Esophagus muscularis mucosa (tissue), 4 donors: ENCODE measurements around the gene FA2H. TPM values are rescaled to one million over a fixed set of nuclear protein-coding genes. Genes with fewer than 3 reads are reported as not detected.
A peak's percentile ranks its signal among the peaks of the same experiment; 100 is the strongest.

Experiments
- DNase-seq: peaks from one replicate; pipeline ENCODE4 v3.0.0-alpha.2; 2017; ENCODE audit errors: extremely low spot score
- H3K27ac ChIP-seq, 4 donors: fragments of 200-600 bp; sonication (generic); replicated peaks in 1 of 4; 1 replicate in 3 of 4; 2 replicates in 1 of 4; pipeline ENCODE4 v1.5.1; 2016 to 2019; ENCODE audit warnings: mild to moderate bottlenecking in 1 of 4
- H3K27me3 ChIP-seq, 4 donors: fragments of 200-600 bp; sonication (generic); one replicate each; pipeline versions ENCODE4 v1.5.1 to v1.6.0; 2016 to 2019
- H3K36me3 ChIP-seq, 4 donors: fragments of 200-600 bp; sonication (generic); one replicate each; pipeline ENCODE4 v1.5.1; 2016 to 2019
- H3K4me1 ChIP-seq, 4 donors: fragments of 200-600 bp; sonication (generic); one replicate each; pipeline ENCODE4 v1.5.1; 2016 to 2019
- H3K4me3 ChIP-seq, 4 donors: fragments of 200-600 bp; sonication (generic); 1 replicate in 2 of 4; 2 replicates in 2 of 4; pipeline ENCODE4 v1.5.1; 2016 to 2019; ENCODE audit warnings: mild to moderate bottlenecking in 4 of 4, moderate library complexity in 1 of 4
- H3K9me3 ChIP-seq, 4 donors: fragments of 200-600 bp; sonication (generic); 1 replicate in 3 of 4; 2 replicates in 1 of 4; pipeline ENCODE4 v1.5.1; 2016 to 2019
- CTCF ChIP-seq, 3 experiments: fragments of 200-600 bp in 2 of 3; fragments of 450-650 bp in 1 of 3; sonication (generic) in 2 of 3; IDR thresholded peaks; one replicate each; pipeline ENCODE4 v1.5.1; 2017 to 2019; ENCODE audit warnings: antibody characterized with exemption in 3 of 3, mild to moderate bottlenecking in 2 of 3, moderate library complexity in 1 of 3
- EP300 ChIP-seq: sonication (generic); formaldehyde crosslinking; IDR thresholded peaks from one replicate; pipeline ENCODE4 v1.6.1; 2017; ENCODE audit warnings: antibody characterized with exemption
- POLR2A ChIP-seq: fragments of 450-650 bp; IDR thresholded peaks from one replicate; pipeline ENCODE4 v1.6.1; 2017; ENCODE audit warnings: antibody characterized with exemption, moderate library complexity, mild to moderate bottlenecking, low read depth
- POLR2AphosphoS5 ChIP-seq, 2 donors: sonication (generic); formaldehyde crosslinking; IDR thresholded peaks; one replicate each; pipeline ENCODE4 v1.6.1; 2017; ENCODE audit warnings: antibody characterized with exemption in 2 of 2
- WGBS: methylation state at CpG from one replicate; pipeline ENCODE4 v1.1.5; 2018; 5-methylcytosine and 5-hydroxymethylcytosine counted together
- intact Hi-C: fragments of 100-400 bp; cut with DNase I; formaldehyde crosslinking; loops from one replicate; pipeline ENCODE4 v1.15.1; 2023
- total RNA-seq, 4 donors: library from RNA; depleted of rRNA; stranded (reverse); fragments of >200 nt; gene quantifications; one replicate each; pipeline versions ENCODE4 v1.1.0 to v1.2.1, GENCODE V29; 2016

The FA2H gene
- total RNA-seq, 4 donors from 2014 or later = 0.50 to 0.92 (median 0.52) TPM; not detected in 1

GRCh38 chr16:74666425-74667254 lies 108.0 kb downstream of the FA2H start, which contains the start of gene RFWD3:
Gene RFWD3, minus strand, starts transcription at chr16:74666877. Its CDS starts 5,428 bp downstream, at chr16:74661449.
- no peaks in the 10 kb centered on the region for H3K9me3 ChIP-seq
- peak; percentile 99 for DNase-seq
- TF ChIP-seq POLR2AphosphoS5 (IDR thresholded peaks at IDR 0.05) (peak; percentile 68 to 85), POLR2A (no peak)
- peaks cover 11 to 34% (median 22%) of the 10 kb centered on the region in 4 donors for H3K4me1 ChIP-seq
- peak within 1 kb of the TSS; percentile 69 to 84 (median 76) for H3K27ac ChIP-seq
- intact Hi-C loops = no loop called here
- H3K36me3 ChIP-seq = peaks cover 0 to 29% (median 27%) of the 10 kb centered on the region in 4 donors
- peak within 1 kb of the TSS; percentile 72 to 97 (median 86) for H3K4me3 ChIP-seq
- no peaks in the 10 kb centered on the region for H3K27me3 ChIP-seq
- WGBS = 1% methylated on average over 21 of the region's 63 CpGs

- 8% methylated on average over 8 of the region's 8 CpGs for WGBS
- H3K4me3 ChIP-seq = peak overlapping the region; percentile 72 to 97 (median 86)
- peaks cover 2 to 35% (median 28%) of the 10 kb centered on the region in 4 donors for H3K36me3 ChIP-seq
- no peaks in the 10 kb centered on the region for H3K27me3 ChIP-seq
- no peak for DNase-seq
- H3K27ac ChIP-seq = peak overlapping the region; percentile 52 to 84 (median 76)
- intact Hi-C loops = no loop called here
- no peak for TF ChIP-seq EP300
- no peak for TF ChIP-seq POLR2AphosphoS5 (IDR thresholded peaks at IDR 0.05)
- TF ChIP-seq CTCF (IDR thresholded peaks at IDR 0.05) = no peak
- H3K4me1 ChIP-seq = peaks cover 11 to 34% (median 22%) of the 10 kb centered on the region in 4 donors
- H3K9me3 ChIP-seq = no peaks in the 10 kb centered on the region
These were observed 108.6 kb downstream of the FA2H start for GRCh38 chr16:74666010-74666421.

Other genes starting within 250 kb of the FA2H start
- 100 to 1,000 TPM in 3 of 4 donors, 10 to 100 TPM in 1; 92.8 to 128 (median 121) TPM for gene GLG1, start 167.7 kb downstream of the FA2H start, total RNA-seq
- 10 to 100 TPM in 2 of 4 donors, 1 to 10 TPM in 2; 6.8 to 13.3 (median 10.1) TPM for gene RFWD3, start 107.9 kb downstream of the FA2H start, total RNA-seq
- 10 to 100 TPM in 1 of 4 donors, 1 to 10 TPM in 3; 5.8 to 19.9 (median 7.3) TPM for gene MLKL, start 74.0 kb downstream of the FA2H start, total RNA-seq
- 10 to 100 TPM; 15.7 to 27.2 (median 18.6) TPM for gene WDR59, start 210.3 kb upstream of the FA2H start, total RNA-seq
- gene ZNRF1, start 224.2 kb upstream of the FA2H start, total RNA-seq = 10 to 100 TPM; 18.2 to 28.3 (median 23.6) TPM